PC-9 (cell line): ENCODE data around the gene BEND3. TPM values are rescaled to one million over a fixed set of nuclear protein-coding genes. Genes with fewer than 3 reads are reported as not detected.
"Not testable (repeated sequence)": the region's sequence is repeated elsewhere in the genome, so short reads cannot be mapped to it uniquely, and the experiment has no call there.

Experiments used
- BruUV-seq: library from RNA; stranded (reverse); fragments of 400-500 nt; replicated peaks from 2 replicates; lab custom pipeline; 2021; lab: Mats Ljungman, UMichigan
- CTCF ChIA-PET: fragments of 300-600 bp; sonication (Branson Sonifier 250); formaldehyde crosslinking; loops from one replicate; lab custom pipeline; 2022; ENCODE audit warnings: antibody characterized with exemption; lab: Charles Lee
- POLR2A ChIA-PET: fragments of 300-600 bp; sonication (Branson Sonifier 250); formaldehyde crosslinking; loops from one replicate; lab custom pipeline; 2022; ENCODE audit warnings: antibody characterized with exemption; ENCODE audit not compliant: unreplicated experiment; lab: Charles Lee
- DNase-seq, 2 experiments: peaks; one replicate each; pipeline versions ENCODE4 v3.0.0 to v3.0.0-alpha.2; 2015 to 2022; ENCODE audit warnings: mixed read lengths in 1 of 2
- H2AFZ ChIP-seq: fragments of 200-600 bp; sonication (generic); 2 replicates; pipeline ENCODE4 v1.8.1; 2017; ENCODE audit warnings: antibody characterized with exemption
- H3F3A ChIP-seq: fragments of 200-600 bp; sonication (generic); 2 replicates; pipeline ENCODE4 v1.8.1; 2017; ENCODE audit warnings: antibody characterized with exemption, mild to moderate bottlenecking, low read depth; ENCODE audit not compliant: insufficient read depth
- H3K27ac ChIP-seq: fragments of 200-600 bp; sonication (generic); 2 replicates; pipeline ENCODE4 v1.6.1; 2016; ENCODE audit warnings: mixed run types
- H3K27me3 ChIP-seq: fragments of 200-600 bp; sonication (generic); 2 replicates; pipeline ENCODE4 v1.6.1; 2016; ENCODE audit warnings: low read depth, mixed run types; ENCODE audit not compliant: insufficient read depth
- H3K36me3 ChIP-seq: fragments of 200-600 bp; sonication (generic); 2 replicates; pipeline ENCODE4 v1.6.1; 2016; ENCODE audit warnings: low read depth, mixed run types
- H3K4me1 ChIP-seq: fragments of 200-600 bp; sonication (generic); replicated peaks from 2 replicates; pipeline ENCODE4 v1.6.1; 2016; ENCODE audit warnings: mixed run types; ENCODE audit not compliant: insufficient read depth
- H3K4me2 ChIP-seq: fragments of 200-600 bp; sonication (generic); 2 replicates; pipeline ENCODE4 v1.6.1; 2017; ENCODE audit warnings: mixed run types
- H3K4me3 ChIP-seq: fragments of 200-600 bp; sonication (generic); 2 replicates; pipeline ENCODE4 v1.6.1; 2016; ENCODE audit warnings: mixed run types
- H3K79me2 ChIP-seq: fragments of 200-600 bp; sonication (generic); 2 replicates; pipeline ENCODE4 v1.6.1; 2017; ENCODE audit warnings: low read depth, mixed run types
- H3K9me2 ChIP-seq: fragments of 200-600 bp; sonication (generic); 2 replicates; pipeline ENCODE4 v1.8.1; 2017; ENCODE audit warnings: mild to moderate bottlenecking; ENCODE audit not compliant: insufficient read depth
- H3K9me3 ChIP-seq: fragments of 200-600 bp; sonication (generic); 2 replicates; pipeline ENCODE4 v1.8.1; 2016; ENCODE audit warnings: low read depth; ENCODE audit not compliant: insufficient read depth
- H4K20me1 ChIP-seq: fragments of 200-600 bp; sonication (generic); 2 replicates; pipeline ENCODE4 v1.8.1; 2017; ENCODE audit not compliant: insufficient read depth
- EZH2 ChIP-seq: fragments of 200-600 bp; sonication (generic); IDR thresholded peaks from 2 replicates; pipeline ENCODE4 v1.8.0; 2017; ENCODE audit warnings: antibody characterized with exemption, low read depth
- intact Hi-C: fragments of 100-400 bp; cut with micrococcal nuclease; formaldehyde crosslinking; loops from one replicate; pipeline ENCODE4 v1.10.0; 2022; ENCODE audit not compliant: unreplicated experiment
- total RNA-seq: library from RNA; stranded (reverse); gene quantifications from 2 replicates; pipeline ENCODE4 v1.2.3, GENCODE V29; 2021
- TF ChIP-seq, protein P1 (sequence below): fragments of 200-600 bp; sonication (generic); conservative IDR thresholded peaks from 2 replicates; pipeline ENCODE4 v1.6.1; 2017; ENCODE audit warnings: mixed run types, antibody characterized with exemption, mild to moderate bottlenecking, moderate library complexity

Gene BEND3
- total RNA-seq, 1 experiment from 2014 or later = 3.4 TPM

DNA sequence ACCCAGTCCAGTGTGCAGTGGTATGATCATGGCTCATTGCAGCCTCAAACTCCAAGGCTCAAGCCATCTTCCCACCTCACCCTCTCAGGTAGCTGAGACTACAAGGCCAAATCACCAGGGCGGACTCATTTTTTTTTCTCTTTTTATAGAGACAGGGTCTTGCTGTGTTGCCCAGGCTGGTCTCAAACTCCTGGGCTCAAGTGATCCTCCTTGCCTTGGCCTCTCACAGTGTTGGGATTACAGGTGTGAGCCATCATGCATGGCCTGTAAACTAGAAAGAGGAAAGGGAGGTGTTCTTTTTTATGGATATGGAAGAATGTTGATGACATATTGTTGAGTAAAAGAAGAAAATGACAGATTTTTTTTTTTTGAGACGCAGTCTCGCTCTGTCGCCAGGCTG, 5.1 kb upstream of the BEND3 start:
- Histone ChIP-seq H3K79me2 (no peaks in the 10 kb centered on the region), H3K9me2 (no peaks in the 10 kb centered on the region), H3K4me3 (no peak overlapping the region), H2AFZ (no peak overlapping the region), H3K9me3 (no peaks in the 10 kb centered on the region), H3K27me3 (no peaks in the 10 kb centered on the region), H3K4me2 (no peak overlapping the region), H3F3A (peaks cover 7% of the 10 kb centered on the region; the same call in 1 of the 2 replicates), H3K4me1 (no peaks in the 10 kb centered on the region; the same call in 1 of the 2 replicates), H3K27ac (no peak overlapping the region), H4K20me1 (no peaks in the 10 kb centered on the region), H3K36me3 (no peaks in the 10 kb centered on the region)
- BruUV-seq = no TSS peak
- TF ChIP-seq EZH2 = no peak
- ChIA-PET POLR2A (interaction anchor here (0.7 kb wide), 1 partner anchor 29 kb away, joined by 7 read pairs; no protein-coding TSS in a partner anchor), CTCF (interaction anchor here (0.6 kb wide), 1 partner anchor 199 kb away, joined by 3 read pairs; no protein-coding TSS in a partner anchor)
- DNase-seq = no peak
- intact Hi-C loops = no loop called here

DNA sequence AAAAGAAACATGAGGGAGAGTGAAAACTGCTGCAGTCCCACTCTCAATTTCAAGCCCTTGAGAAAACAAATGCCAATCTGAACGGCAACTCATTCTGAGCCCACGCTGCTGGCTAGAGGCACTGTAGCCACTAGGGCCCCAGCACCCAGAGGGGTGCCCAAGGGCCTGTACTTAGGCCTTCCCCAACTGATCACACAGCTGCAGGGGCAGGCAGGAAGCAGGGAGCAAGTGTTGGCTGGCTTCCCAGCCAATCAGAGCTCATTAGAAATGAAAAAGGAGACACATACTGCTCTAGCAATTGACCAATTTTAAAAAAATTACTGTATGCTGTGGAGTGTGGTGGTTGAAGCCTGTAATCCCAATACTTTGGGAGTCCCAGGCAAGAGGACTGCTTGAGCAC, 3.7 kb upstream of the BEND3 start:
- DNase-seq = no peak
- Histone ChIP-seq H3K27me3 (no peaks in the 10 kb centered on the region), H3K4me1 (peaks cover 1% of the 10 kb centered on the region; the same call in 1 of the 2 replicates), H2AFZ (no peak overlapping the region), H3K79me2 (0 out of 2 replicates have a peak, but pooled peaks cover under 1% of the 10 kb centered on the region), H3K27ac (no peak overlapping the region), H3K9me3 (no peaks in the 10 kb centered on the region), H3K4me2 (no peak overlapping the region), H3K4me3 (no peak overlapping the region), H3K36me3 (no peaks in the 10 kb centered on the region), H4K20me1 (no peaks in the 10 kb centered on the region), H3K9me2 (no peaks in the 10 kb centered on the region), H3F3A (peaks cover 8% of the 10 kb centered on the region; the same call in 1 of the 2 replicates)
- intact Hi-C loops = loop anchor here (10.0 kb wide), 2 partner anchors 124 to 674 kb away; no protein-coding TSS in a partner anchor
- POLR2A ChIA-PET = no interaction called here
- CTCF ChIA-PET = no interaction called here
- BruUV-seq = no TSS peak
- TF ChIP-seq, protein P1, sequence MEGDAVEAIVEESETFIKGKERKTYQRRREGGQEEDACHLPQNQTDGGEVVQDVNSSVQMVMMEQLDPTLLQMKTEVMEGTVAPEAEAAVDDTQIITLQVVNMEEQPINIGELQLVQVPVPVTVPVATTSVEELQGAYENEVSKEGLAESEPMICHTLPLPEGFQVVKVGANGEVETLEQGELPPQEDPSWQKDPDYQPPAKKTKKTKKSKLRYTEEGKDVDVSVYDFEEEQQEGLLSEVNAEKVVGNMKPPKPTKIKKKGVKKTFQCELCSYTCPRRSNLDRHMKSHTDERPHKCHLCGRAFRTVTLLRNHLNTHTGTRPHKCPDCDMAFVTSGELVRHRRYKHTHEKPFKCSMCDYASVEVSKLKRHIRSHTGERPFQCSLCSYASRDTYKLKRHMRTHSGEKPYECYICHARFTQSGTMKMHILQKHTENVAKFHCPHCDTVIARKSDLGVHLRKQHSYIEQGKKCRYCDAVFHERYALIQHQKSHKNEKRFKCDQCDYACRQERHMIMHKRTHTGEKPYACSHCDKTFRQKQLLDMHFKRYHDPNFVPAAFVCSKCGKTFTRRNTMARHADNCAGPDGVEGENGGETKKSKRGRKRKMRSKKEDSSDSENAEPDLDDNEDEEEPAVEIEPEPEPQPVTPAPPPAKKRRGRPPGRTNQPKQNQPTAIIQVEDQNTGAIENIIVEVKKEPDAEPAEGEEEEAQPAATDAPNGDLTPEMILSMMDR = no peak
- TF ChIP-seq EZH2 = no peak

DNA sequence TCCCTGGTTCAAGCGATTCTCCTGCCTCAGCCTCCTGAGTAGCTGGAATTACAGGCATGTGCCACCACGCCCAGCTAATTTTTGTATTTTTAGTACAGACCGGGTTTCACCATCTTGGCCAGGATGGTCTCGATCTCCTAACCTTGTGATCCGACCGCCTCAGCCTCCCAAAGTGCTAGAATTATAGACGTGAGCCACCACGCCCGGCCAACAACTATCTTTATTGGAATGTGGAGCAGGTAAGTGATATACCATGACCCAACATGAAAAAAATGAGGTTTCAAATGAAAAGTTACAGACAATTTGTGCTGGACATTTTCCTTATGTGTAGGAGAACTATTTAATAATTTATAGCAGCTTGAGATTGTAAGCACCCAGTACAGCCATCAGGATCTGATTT, 3.2 kb upstream of the BEND3 start:
- H3K4me3 ChIP-seq, H3K4me1 ChIP-seq, POLR2A ChIA-PET, H3K9me3 ChIP-seq, CTCF ChIA-PET, DNase-seq, H4K20me1 ChIP-seq, H3K79me2 ChIP-seq, H3K27ac ChIP-seq, H3K4me2 ChIP-seq, H3K27me3 ChIP-seq, H3K9me2 ChIP-seq, H3K36me3 ChIP-seq, H2AFZ ChIP-seq, BruUV-seq: not testable (repeated sequence)
- intact Hi-C loops = loop anchor here (10.0 kb wide), 2 partner anchors 124 to 674 kb away; no protein-coding TSS in a partner anchor
- peaks cover 13% of the 10 kb centered on the region; the same call in 1 of the 2 replicates for H3F3A ChIP-seq

DNA sequence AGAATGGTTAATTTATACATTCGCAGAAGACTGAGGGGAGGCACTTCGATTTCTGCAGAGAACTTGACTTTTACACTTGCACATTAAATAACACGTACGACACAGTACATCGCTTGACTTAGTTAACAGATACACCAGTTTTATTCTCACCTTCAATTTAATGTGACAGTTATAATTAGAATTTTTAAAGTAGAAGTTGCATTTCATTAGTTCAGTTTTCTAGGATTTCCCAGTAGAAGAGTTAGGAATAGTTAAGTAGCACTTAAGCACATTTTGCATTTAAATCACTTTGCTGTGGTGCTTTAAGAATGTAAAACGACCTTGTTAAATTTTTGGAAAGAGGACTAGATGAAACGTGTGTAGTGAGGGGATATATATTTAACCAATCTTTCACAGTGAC, 1.6 kb upstream of the BEND3 start:
- H3K4me2 ChIP-seq = peak overlapping the region; percentile 82
- peaks cover 10% of the 10 kb centered on the region; the same call in 1 of the 2 replicates for H3K79me2 ChIP-seq
- CTCF ChIA-PET = no interaction called here
- H3K27me3 ChIP-seq = no peaks in the 10 kb centered on the region
- H4K20me1 ChIP-seq = no peaks in the 10 kb centered on the region
- intact Hi-C loops = loop anchor here (10.0 kb wide), 2 partner anchors 122 to 672 kb away; no protein-coding TSS in a partner anchor
- H3K9me3 ChIP-seq = no peaks in the 10 kb centered on the region
- BruUV-seq = no TSS peak
- POLR2A ChIA-PET = no interaction called here
- peaks cover 8% of the 10 kb centered on the region; the same call in 1 of the 2 replicates for H3K4me1 ChIP-seq
- TF ChIP-seq, protein P1 = no peak
- TF ChIP-seq EZH2 = no peak
- no peak overlapping the region for H3K27ac ChIP-seq
- no peaks in the 10 kb centered on the region for H3K36me3 ChIP-seq
- peaks cover 14% of the 10 kb centered on the region; the same call in 1 of the 2 replicates for H3F3A ChIP-seq
- H3K9me2 ChIP-seq = no peaks in the 10 kb centered on the region
- peak overlapping the region; percentile 68; the same call in 1 of the 2 replicates for H3K4me3 ChIP-seq
- H2AFZ ChIP-seq = no peak overlapping the region; the same call in 1 of the 2 replicates
- no peak for DNase-seq
